ENCODE measurements around the gene KTN1.

- TF ChIP-seq CTCF (IDR thresholded peaks at IDR 0.05) (no peak), ZFX (IDR thresholded peaks at IDR 0.05; ENCODE audit: borderline replicate concordance) (no peak)
Measured at GRCh38 chr14:55641954-55642353, 61.9 kb downstream of the KTN1 start.

All from 22Rv1 (cell line).